Stimulated activated CD8-positive, alpha-beta memory T cell treated with anti-CD3 and anti-CD28 coated beads, Interleukin-15, amount 100 ng/mL, for 4 hours (primary cell): Measurements from ENCODE around the gene TPO.
A peak's percentile ranks its signal among the peaks of the same experiment; 100 is the strongest.

Source experiments
- DNase-seq, 2 donors: peaks; one replicate each; pipeline ENCODE4 v3.0.0-alpha.2; 2020; ENCODE audit warnings: low read depth in 2 of 2

Gene TPO

DNA sequence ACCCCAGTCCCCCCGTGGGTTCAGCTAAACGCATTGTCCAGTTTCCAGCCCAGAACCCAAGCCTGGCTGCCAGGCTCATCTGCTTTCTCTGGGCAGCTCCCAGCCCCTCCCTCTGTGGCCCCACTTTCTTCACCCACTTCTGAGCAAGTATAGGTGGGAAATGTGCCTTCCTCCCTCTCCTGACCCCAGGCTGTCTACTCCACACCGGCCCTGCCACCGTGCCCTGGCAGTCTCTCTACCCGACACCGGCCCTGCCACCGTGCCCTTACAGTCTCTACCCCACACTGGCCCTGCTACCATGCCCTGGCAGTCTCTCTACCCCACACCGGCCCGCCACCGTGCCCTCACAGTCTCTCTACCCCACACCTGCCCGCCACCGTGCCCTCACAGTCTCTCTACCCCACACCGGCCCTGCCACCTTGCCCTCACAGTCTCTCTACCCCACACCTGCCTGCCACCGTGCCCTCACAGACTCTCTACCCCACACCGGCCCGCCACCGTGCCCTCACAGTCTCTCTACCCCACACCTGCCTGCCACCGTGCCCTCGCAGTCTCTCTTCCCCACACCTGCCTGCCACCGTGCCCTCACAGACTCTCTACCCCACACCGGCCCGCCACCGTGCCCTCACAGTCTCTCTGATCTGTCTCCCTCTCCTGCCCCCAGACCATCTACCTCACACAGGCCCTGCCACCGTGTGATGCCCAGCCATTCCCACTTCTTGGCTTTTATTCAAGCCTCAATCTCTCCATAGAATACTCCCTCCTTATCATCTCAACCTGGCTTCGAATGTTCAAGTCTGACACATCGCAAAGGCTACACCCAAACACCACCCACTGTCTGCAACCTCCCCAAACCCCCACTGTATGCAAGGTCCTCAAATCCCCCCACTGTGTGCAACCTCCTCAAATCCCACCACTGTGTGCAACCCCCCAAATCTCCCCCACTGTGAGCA is 108.9 kb downstream of the TPO start:
- DNase-seq, result no peak

DNA sequence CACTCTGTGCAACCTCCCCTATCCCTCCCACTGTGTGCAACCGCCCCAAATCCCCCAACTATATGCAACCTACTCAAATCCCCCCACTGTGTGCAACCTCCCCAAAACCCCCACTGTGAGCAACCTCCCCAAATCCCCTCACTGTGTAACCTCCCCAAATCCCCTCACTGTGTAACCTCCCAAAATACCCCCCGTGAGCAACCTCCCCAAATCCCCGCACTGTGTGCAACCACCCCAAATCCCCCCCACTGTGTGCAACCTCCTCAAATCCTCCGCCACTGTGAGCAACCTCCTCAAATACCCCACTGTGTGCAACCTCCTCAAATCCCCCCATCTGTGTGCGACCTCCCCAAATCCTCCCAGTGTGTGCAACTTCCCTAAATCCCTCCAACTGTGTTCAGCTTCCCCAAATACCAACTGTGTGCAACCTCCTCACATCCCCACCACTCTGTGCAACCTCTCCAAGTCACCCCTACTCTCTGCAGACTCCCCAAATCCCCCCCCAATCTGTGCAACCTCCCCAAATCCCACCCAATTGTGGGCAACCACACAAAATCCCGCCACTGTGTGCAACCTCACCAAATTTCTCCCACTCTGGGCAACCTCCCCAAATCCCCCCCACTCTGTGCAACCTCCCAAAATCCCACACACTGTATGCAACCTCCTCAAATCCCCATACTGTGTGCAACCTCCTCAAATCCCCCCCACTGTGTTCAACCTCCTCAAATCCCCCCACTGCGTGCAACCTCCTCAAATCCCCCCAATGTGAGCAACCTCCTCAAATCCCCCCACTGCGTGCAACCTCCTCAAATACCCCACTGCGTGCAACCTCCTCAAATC is 114.1 kb downstream of the TPO start:
- no peak for DNase-seq

DNA sequence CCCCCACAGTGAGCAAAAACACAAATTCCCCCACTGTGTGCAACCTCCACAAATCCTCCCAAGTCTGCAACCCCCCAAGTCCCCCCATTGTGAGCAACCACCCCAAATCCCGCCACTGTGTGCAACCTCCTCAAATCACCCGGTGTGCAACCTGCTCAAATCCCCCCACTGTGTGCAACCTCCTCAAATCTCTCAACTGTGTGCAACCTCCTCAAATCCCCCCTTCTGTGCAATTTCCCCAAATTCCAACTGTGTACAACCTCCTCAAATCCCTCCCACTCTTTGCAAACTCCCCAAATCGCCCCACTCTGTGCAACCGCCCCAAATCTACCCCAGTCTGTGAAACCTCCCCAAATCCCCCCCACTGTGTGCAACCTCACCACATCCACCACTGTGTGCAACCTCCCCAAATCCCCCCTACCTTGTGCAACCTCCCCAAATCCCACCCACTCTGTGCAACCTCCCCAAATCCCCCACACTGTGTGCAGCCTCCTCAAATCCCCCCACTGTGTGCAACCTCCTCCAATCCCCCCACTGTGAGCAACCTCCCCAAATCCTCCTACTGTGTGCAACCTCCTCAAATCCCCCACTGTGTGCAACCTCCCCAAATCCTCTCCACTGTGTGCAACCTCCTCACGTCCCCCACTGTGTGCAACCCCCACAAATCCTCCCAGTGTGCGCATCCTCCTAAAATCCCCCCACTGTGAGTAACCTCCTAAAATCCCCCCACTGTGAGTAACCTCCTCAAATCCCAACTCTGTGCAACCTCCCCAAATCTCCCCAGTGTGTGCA is 115.2 kb downstream of the TPO start:
- no peak for DNase-seq

DNA sequence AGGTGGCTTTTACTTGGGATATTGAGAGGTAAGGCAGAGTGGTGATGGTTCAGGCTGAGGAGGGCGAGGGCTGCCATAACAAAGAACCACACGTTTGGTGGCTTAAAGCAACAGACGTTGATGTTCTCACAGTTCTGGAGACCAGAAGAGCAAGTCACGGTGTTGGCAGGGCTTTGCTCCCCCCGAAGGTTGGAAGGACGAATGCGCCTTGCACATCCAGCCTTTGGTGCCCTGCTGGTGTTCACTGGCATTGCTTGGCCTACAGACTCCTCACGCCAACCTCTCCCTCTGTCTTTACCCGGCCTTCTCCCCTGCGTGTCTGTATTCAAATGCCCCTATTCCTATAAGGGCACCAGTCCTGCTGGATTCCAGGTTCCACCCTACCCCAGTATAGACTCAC is 125.4 kb downstream of the TPO start:
- no peak for DNase-seq

DNA sequence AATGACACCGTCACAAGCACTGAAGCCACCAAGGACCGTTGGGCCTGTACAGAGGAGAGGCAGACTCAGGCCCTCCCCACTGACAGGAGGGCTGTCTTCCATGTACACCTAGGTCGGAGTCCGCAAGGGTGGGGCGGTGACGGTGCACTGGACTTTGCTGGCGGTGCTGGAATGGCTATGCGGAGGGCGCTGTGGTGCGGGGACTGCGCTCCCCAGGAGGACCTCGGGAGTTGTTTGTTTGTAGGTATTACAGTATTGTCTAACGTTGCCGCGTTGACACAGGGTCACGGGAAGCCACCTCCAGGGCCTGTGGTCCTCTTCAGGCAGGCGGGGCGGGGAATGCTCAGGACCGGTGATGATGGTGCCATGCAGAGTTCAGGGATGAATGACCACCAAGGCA is 126.2 kb downstream of the TPO start:
- no peak for DNase-seq

DNA sequence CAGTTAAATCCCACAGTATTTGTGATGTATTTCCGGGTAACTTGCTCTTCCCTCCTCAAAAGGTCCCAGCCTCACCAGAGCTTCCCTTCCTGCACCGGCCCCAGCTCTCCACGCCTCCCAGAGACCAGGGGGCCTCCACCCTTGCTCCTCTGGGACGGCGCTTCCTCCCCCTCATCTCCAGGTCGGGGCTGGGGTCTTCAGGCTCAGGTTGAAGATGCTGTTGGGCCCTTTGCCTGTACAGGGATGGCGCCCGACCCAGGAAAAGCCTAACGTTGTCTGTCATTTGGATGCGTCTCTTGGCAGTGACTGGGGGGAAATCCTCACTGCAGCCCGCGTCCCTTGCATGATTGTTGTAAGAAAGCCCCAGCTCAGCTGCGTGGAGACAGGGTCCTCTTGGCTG is 126.7 kb downstream of the TPO start:
- DNase-seq, result no peak

DNA sequence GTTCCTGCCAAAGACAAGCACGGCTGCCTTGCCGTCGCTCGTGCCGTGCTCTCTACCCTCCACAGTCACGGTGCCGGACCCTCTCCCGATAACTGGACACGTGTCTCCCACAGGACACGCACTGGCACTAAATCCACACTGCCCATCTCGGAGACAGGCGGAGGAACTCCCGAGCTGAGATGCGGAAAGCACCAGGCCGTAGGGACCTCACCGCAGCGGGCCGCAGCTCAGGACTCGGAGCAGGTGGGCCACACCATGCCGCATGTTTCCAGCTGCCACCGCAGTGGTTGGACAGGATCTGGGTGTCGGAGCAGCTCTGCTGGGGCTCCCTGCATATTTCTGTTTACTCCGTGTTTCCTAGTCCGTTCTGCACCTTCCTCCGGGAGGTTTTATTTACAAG is 127.2 kb downstream of the TPO start:
- DNase-seq, result no peak

DNA sequence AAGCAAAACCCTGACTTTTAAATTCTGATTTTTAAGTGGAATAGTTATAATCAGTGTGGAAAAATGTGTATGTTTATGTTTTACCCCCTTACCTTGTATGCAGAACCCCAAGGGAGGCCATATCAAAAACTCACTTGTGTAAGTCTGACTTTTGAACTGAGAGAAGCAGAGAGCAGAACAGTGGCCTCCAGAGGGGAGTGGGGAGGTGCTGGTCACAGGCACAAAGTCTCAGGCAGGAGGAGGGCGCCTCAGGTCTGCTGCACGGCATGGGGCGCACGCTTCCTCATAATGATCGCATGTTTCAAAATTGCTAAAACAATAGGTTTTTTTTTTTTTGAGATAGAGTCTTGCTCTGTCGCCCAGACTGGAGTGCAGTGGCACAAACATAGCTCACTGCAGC is 127.8 kb downstream of the TPO start:
- no peak for DNase-seq

DNA sequence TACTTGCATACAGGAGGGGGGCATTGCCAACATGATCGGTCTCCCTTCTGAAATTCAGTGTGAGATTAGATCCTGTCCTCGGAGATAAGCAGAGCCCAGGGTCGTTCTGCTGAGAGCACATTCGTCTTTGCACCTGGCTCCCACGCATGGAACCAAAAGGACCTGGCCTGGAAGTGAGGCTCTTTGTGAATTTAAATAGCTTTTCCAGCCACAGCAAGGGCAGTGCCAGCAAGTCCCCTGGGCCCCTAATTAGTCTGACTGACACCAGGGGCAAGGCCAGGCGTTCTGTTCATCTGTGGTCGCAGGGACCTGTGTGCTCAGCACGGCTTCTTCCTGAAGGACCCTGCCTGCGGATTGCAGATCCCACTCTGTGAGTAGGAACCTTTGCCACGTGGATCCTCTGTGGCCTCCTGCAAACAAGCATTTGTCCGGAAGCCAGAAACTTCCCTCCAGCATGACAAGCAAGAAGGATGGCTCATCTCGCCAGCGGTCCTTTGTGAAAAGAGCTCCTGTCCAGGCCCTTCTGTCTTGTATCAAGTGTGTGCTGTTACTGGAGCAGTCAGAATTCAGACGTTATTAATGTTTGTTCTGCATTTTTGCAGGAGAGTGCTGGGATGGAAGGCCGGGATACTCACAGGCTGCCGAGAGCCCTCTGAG is 128.7 kb downstream of the TPO start:
- DNase-seq, result no peak

DNA sequence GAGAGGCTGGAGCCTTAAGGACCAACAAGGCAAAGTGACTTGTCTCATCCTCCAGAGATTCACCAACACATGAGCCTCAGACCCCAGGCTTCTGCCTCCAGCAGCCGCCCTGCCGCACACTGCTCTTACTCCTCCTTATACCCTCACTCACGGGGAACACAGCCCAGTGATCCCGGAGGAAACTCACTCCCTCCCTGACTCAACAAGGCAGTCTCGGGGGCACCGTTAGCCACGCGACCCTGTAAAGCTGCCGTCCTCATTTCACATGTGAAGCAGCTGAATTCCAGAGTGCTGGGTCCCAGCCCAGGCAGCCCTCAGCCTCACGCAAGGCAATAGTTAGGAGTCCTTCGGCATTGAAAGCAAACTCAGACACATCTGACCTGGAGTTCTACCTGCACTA is 129.7 kb downstream of the TPO start:
- no peak for DNase-seq

DNA sequence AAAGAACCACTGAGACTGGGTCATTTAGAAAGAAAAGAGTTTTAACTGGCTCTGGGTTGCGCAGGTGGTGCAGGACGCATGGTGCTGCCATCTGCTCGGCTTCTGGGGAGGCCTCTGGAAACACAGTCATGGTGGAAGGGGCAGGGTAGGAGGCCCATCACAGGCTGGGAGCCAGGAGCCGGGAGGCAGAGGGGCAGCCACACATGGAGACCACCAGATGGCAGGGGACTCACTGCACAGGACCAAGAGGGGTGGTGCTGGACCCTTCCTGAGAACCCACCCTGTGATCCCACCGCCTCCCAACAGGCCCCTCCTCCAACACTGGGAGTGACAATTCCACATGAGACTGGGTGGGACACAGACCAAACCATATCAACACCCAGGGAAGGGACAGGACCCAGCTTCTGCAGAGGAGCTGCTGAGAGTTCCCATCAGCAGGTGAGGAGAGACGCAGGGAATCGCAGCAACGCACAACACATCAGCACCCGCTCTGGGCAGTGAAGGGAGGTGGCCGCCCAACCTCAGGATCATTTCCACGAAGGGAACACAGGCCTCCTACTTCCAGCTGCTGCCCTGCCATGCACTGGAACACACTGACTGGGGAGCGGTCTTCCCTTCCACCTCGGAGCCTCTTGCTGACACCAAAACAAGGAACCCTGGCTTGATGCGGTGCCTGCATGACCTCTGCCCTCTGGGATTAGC is 130.7 kb downstream of the TPO start:
- no peak for DNase-seq

DNA sequence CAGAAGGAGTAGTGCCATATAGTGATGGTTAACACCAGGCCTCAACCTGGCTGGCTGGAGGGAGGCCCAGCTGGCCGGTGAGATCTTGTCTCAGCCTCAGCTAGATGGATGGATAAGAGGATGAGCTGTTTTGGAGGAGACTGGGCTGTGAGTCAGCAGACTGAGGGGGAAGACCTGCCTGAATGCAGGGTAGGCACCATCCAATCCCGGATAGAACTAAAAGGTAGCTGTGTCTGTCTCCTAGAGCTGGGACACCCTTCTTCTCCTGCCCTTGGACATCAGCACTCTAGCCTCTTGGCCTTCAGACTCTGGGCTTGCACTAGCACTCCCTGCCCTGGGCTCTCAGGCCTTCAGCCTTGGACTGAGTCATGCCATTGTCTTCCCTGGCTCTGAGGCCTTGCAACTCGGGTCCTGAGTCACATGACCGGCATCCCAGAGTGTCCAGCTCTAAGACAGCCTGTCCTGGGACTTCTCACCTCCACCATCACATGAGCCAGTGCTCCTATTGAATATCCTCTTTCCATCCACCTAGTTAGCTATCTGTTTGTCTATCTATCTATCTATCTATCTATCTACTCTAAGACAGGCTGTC is 131.3 kb downstream of the TPO start:
- DNase-seq, result no peak

DNA sequence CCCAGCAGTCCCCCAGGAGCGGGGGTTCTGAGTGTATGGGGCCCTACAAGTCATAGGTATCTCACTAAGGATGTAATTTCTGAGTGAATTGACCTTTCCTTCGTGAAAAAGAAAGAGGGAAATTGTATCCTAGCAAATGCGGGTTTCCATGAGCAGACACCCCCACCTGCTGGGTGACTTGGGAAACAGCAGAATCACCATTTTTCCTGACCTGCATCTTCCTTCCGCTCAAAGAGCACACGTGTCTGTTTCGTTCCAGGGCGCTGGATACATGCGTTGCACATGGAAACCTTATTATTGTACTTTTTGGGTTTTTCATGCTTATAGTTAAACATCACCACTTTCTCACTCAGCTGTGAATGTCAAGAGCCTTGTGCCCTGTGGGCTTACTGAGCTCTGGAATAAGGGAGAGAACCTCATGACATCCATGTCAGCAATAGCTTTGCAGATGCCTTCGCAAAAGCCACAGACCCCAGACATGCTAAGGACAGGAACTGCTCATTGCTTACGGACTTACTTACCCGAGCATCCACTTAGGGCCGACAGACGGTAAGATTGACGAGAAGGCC is 132.8 kb downstream of the TPO start:
- DNase-seq, result no peak

DNA sequence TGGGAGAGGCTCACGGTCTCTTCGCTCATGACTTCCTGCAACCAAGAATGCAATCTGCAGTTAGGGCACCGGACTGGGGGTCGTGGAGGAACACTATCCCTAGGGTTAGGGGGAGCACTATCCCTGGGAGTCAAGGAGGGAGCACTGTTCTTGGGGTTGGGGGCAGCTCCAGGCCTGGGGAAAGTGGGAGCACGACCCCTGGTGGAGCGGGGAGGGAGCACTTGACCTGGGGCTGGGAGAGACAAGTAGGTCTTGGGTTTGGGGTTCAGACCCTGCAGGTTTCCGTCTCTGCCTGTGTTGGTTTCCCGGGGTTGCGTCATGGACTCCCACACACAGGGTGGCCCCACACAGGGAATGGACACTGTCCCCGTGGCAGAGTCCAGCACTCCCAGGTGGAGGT is 133.6 kb downstream of the TPO start:
- no peak for DNase-seq

DNA sequence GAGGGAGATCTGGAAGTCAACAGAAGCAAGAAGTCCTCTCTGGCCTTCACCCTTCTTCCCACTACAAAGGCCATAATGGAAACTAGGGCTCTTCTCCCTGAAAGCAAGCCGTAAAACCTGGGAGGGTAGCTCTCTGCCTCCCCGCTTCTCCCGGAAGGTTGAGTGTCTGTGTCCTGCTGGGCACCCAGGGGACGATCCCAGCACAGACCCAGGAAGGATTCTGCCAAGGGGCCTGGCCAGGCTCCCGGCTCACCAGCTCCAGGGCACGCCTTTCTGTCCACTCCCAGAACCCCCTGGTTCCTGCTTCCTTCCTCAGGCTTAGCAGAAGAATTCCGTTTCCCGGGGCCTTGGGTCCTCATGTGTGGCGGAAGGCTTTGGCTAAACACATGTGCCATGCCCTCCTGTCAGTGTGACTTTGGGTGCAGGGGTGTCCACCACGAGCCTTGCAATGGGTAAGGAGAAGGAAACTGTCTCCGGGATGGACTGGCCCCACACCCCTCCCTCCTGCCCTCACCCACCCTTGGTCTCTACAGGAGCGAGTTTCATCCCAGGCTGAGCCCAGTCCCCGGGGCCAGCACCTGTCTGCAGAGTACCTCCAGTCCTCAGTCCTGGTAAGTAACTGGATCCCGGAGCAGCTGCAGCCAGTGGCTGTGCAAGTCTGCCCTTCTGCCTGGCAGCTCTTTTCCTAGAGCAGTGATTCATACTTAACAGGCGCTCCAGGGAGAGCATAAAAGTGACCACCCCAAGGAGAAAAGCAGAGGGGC is 135.8 kb downstream of the TPO start:
- no peak for DNase-seq

DNA sequence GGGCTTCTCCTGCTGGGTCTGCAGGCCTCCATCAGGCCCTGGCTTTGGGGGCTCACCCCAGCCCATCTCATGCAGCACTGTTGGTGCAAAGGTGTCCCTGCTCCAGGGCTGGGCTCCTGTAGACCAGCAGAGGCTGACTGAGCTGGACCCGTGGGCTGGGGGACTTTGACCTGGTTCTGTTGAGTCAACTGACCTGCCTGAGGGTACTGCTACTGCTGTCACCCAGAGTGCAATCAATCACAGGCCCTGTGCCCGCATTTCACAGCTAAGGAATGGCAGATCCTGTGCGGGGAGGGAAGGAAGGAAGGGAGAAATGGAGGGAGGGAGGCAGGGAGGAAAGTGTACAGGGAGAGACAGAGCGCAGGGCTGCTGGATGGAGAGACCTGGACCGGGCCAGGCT is 136.8 kb downstream of the TPO start:
- no peak for DNase-seq

DNA sequence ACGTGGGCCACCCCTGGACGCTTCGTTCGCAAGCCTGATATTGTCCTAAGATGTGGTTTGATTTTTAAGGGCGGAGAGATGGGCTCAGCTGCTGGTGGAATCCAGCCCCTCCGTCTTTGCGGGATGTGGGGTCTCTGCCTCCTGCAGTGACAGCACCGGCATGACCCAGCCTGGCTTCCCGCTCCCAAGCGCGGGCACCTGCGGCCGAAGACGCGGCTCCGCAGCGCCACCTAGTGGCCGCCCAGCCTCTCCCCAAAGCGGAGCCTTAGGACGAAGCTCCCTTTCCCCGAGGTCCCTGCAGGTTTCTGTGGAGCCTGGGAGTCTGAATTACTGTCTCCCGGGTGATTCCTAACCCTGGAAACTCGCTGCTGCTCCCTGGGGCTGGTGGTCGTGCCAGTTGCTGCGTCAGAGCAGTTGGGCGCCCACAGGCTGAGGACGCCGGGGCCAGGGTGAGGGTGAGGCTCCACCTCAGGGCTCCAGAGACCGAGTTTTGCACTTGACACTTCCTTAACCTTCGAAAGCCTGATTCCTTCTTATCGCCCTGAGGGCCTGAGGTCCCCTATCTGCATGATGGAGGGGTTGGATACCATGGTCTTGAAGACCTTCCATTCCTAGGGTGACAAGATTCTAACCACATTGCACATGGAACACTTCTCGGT is 137.5 kb downstream of the TPO start:
- DNase-seq, result peak in 1 of 2 donors; percentile 21

DNA sequence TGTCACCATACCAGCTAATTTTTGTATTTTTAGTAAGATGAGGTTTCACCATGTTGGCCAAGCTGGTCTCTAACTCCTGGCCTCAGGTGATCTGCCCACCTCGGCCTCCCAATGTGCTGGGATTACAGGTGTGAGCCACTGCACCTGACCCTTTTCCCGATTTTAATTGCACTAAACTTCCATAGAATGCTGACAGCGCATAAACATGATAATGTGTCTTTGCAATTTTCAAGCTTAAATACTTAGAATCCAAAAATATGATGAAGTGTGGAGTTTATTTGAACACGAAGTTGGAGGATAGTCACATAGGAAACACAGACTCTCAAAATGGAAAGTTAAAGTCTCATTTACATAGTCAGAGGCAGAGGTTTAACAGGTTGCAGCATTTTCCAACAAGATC is 138.6 kb downstream of the TPO start:
- no peak for DNase-seq

DNA sequence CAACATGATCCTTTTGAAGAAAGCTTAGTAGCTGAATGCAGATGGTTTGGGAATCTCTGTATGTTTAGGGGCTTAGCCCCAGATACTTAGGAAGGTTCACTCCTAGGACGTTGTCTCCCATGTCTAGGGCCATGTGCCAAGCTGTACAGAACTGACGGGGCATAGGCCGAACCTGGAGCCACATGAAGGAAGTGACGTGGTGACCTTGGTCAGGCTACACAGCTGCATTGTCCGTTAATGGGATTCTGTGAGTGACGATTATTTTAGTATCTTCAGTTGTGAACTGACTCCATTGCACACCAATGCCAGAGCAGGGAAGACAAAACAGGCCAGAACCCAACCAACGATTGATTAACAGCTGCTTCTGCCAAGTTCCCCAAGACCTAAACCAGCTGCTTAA is 139.3 kb downstream of the TPO start:
- no peak for DNase-seq
